Caco-2 (cell line): ENCODE measurements around the gene FAAP20. TPM values are rescaled to one million over a fixed set of nuclear protein-coding genes. Genes with fewer than 3 reads are reported as not detected.

Source experiments
- BruUV-seq: library from RNA; stranded (reverse); fragments of 400-500 nt; replicated peaks from 2 replicates; lab custom pipeline; 2021; lab: Mats Ljungman, UMichigan
- CTCF ChIA-PET: fragments of 300-600 bp; sonication (Branson Sonifier 250); formaldehyde crosslinking; loops from one replicate; lab custom pipeline; 2022; ENCODE audit warnings: antibody characterized with exemption; lab: Charles Lee
- POLR2A ChIA-PET: fragments of 300-600 bp; sonication (Branson Sonifier 250); formaldehyde crosslinking; loops from one replicate; lab custom pipeline; 2022; ENCODE audit warnings: antibody characterized with exemption; lab: Charles Lee
- DNase-seq, 2 experiments: peaks; one replicate each; pipeline versions ENCODE4 v3.0.0 to v3.0.0-alpha.2; 2020 to 2022
- H3K27me3 ChIP-seq: replicated peaks from 2 replicates; pipeline ENCODE4 v1.6.0; 2011; ENCODE audit warnings: low read length; ENCODE audit not compliant: control insufficient read depth, insufficient read depth
- H3K36me3 ChIP-seq: 2 replicates; pipeline ENCODE4 v1.5.1; 2011; ENCODE audit warnings: low read length; ENCODE audit not compliant: control insufficient read depth, insufficient read depth
- H3K4me1 ChIP-seq: fragments of 250-450 bp; sonication (Bioruptor Pico); 2 replicates; pipeline ENCODE4 v1.5.1; 2020; ENCODE audit warnings: mild to moderate bottlenecking
- H3K4me3 ChIP-seq: 2 replicates; pipeline ENCODE4 v1.5.1; 2011; ENCODE audit warnings: low read depth, mild to moderate bottlenecking, control low read depth, low read length
- H3K9me3 ChIP-seq: fragments of 250-450 bp; sonication (Bioruptor Pico); 2 replicates; pipeline ENCODE4 v1.5.1; 2020; ENCODE audit warnings: mild to moderate bottlenecking, moderate library complexity
- H3K27ac Mint-ChIP-seq: one replicate; pipeline ENCODE4 v1.8.0; 2022; ENCODE audit warnings: mixed read lengths; ENCODE audit not compliant: unreplicated experiment
- H3K27me3 Mint-ChIP-seq: one replicate; pipeline ENCODE4 v1.8.0; 2022; ENCODE audit warnings: mixed read lengths; ENCODE audit not compliant: insufficient read depth, unreplicated experiment
- H3K36me3 Mint-ChIP-seq: one replicate; pipeline ENCODE4 v1.8.0; 2022; ENCODE audit warnings: mild to moderate bottlenecking, mixed read lengths; ENCODE audit not compliant: insufficient read depth, unreplicated experiment
- H3K4me1 Mint-ChIP-seq: one replicate; pipeline ENCODE4 v1.8.0; 2022; ENCODE audit warnings: low read depth, mixed read lengths; ENCODE audit not compliant: unreplicated experiment
- H3K4me3 Mint-ChIP-seq: one replicate; pipeline ENCODE4 v1.8.0; 2022; ENCODE audit warnings: mild to moderate bottlenecking, moderate library complexity, mixed read lengths; ENCODE audit not compliant: unreplicated experiment
- H3K9me3 Mint-ChIP-seq: one replicate; pipeline ENCODE4 v1.8.0; 2022; ENCODE audit warnings: mixed read lengths; ENCODE audit not compliant: unreplicated experiment
- CTCF ChIP-seq, 2 experiments: fragments of 200-600 bp in 1 of 2; IDR thresholded peaks; 1 replicate in 1 of 2; 2 replicates in 1 of 2; pipeline versions ENCODE4 v1.5.1 to v1.8.0; 2011 to 2022; ENCODE audit warnings: antibody characterized with exemption in 1 of 2, control low read depth in 1 of 2, inconsistent platforms in 1 of 2, low read depth in 1 of 2, low read length in 1 of 2, mild to moderate bottlenecking in 1 of 2, moderate library complexity in 1 of 2; ENCODE audit not compliant: insufficient read depth in 1 of 2, severe bottlenecking in 1 of 2, unreplicated experiment in 1 of 2
- intact Hi-C: fragments of 100-400 bp; cut with micrococcal nuclease; formaldehyde crosslinking; loops from one replicate; pipeline ENCODE4 v1.10.0; 2022; ENCODE audit not compliant: unreplicated experiment
- total RNA-seq: library from RNA; stranded (reverse); gene quantifications from 2 replicates; pipeline ENCODE4 v1.2.3, GENCODE V29; 2022

The FAAP20 gene
- total RNA-seq, 1 experiment from 2014 or later, result 72.4 TPM

GRCh38 chr1:2201062-2201461 lies 6.5 kb upstream of the FAAP20 start:
- Mint-ChIP-seq H3K4me3 (no peak overlapping the region), H3K36me3 (no peaks in the 10 kb centered on the region), H3K27me3 (no peaks in the 10 kb centered on the region), H3K27ac (no peak overlapping the region), H3K9me3 (no peaks in the 10 kb centered on the region), H3K4me1 (no peaks in the 10 kb centered on the region)
- no peak overlapping the region for H3K4me3 ChIP-seq
- no peaks in the 10 kb centered on the region for H3K9me3 ChIP-seq
- ChIA-PET POLR2A (no interaction called here), CTCF (no interaction called here)
- intact Hi-C loops, result no loop called here
- DNase-seq, result no peak
- no peak for TF ChIP-seq CTCF (IDR thresholded peaks at IDR 0.05; ENCODE audit: insufficient read depth in 1 of 2, low read depth in 1 of 2, low read length in 1 of 2, severe bottlenecking in 1 of 2, unreplicated experiment in 1 of 2)
- peaks cover 6% of the 10 kb centered on the region; the same call in 1 of the 2 replicates for H3K4me1 ChIP-seq
- no TSS peak for BruUV-seq
- H3K27me3 ChIP-seq, result no peaks in the 10 kb centered on the region
- H3K36me3 ChIP-seq, result no peaks in the 10 kb centered on the region

- no peaks in the 10 kb centered on the region for H3K36me3 Mint-ChIP-seq
- no peaks in the 10 kb centered on the region for H3K27me3 ChIP-seq
- BruUV-seq, result no TSS peak
- no peak for TF ChIP-seq CTCF (IDR thresholded peaks at IDR 0.05; ENCODE audit: insufficient read depth in 1 of 2, low read depth in 1 of 2, low read length in 1 of 2, severe bottlenecking in 1 of 2, unreplicated experiment in 1 of 2)
- intact Hi-C loops, result no loop called here
- no peak overlapping the region for H3K4me3 ChIP-seq
- no peaks in the 10 kb centered on the region for H3K9me3 Mint-ChIP-seq
- ChIA-PET CTCF (no interaction called here), POLR2A (no interaction called here)
- no peaks in the 10 kb centered on the region for H3K9me3 ChIP-seq
- H3K4me1 ChIP-seq, result peaks cover 12% of the 10 kb centered on the region
- no peak overlapping the region for H3K27ac Mint-ChIP-seq
- DNase-seq, result no peak
- H3K27me3 Mint-ChIP-seq, result no peaks in the 10 kb centered on the region
- H3K36me3 ChIP-seq, result no peaks in the 10 kb centered on the region
- no peak overlapping the region for H3K4me3 Mint-ChIP-seq
- no peaks in the 10 kb centered on the region for H3K4me1 Mint-ChIP-seq
Observed at GRCh38 chr1:2200308-2200943, 5.9 kb upstream of the FAAP20 start.

- no peak for TF ChIP-seq CTCF (IDR thresholded peaks at IDR 0.05; ENCODE audit: insufficient read depth in 1 of 2, low read depth in 1 of 2, low read length in 1 of 2, severe bottlenecking in 1 of 2, unreplicated experiment in 1 of 2)
- CTCF ChIA-PET, result interaction anchor here (0.6 to 0.7 kb wide), 3 partner anchors 30 to 884 kb away, joined by 3 to 7 read pairs (median 3); no protein-coding TSS in a partner anchor
- Mint-ChIP-seq H3K27ac (no peak overlapping the region), H3K27me3 (no peaks in the 10 kb centered on the region), H3K4me3 (no peak overlapping the region), H3K36me3 (no peaks in the 10 kb centered on the region), H3K4me1 (no peaks in the 10 kb centered on the region), H3K9me3 (no peaks in the 10 kb centered on the region)
- Histone ChIP-seq H3K4me3 (no peak overlapping the region), H3K27me3 (no peaks in the 10 kb centered on the region), H3K9me3 (no peaks in the 10 kb centered on the region), H3K36me3 (no peaks in the 10 kb centered on the region), H3K4me1 (peaks cover 11% of the 10 kb centered on the region)
- intact Hi-C loops, result no loop called here
- no peak for DNase-seq
- POLR2A ChIA-PET, result no interaction called here
- BruUV-seq, result no TSS peak
Observed at GRCh38 chr1:2199042-2199810, 4.7 kb upstream of the FAAP20 start.
